Measurements from ENCODE around the gene PIK3CB.

- TF ChIP-seq CTCF (IDR thresholded peaks at IDR 0.05; ENCODE audit: insufficient read depth, low read length, poor library complexity, severe bottlenecking) (no peak), EZH2phosphoT487 (conservative IDR thresholded peaks at IDR 0.05; ENCODE audit: low read length) (no peak)
Observed at GRCh38 chr3:138717348-138717747, 117.4 kb downstream of the PIK3CB start.
